ENCODE data around the gene FRMD6. TPM values are rescaled to one million over a fixed set of nuclear protein-coding genes. Genes with fewer than 3 reads are reported as not detected.
A peak's percentile ranks its signal among the peaks of the same experiment; 100 is the strongest.

Gene FRMD6
- total and polyA plus RNA-seq, 10 of the 15 experiments (the other 5 are each of a cell fraction or from before 2014, with no cell fraction given), result 0.86 to 7.8 (median 3.3) TPM

DNA sequence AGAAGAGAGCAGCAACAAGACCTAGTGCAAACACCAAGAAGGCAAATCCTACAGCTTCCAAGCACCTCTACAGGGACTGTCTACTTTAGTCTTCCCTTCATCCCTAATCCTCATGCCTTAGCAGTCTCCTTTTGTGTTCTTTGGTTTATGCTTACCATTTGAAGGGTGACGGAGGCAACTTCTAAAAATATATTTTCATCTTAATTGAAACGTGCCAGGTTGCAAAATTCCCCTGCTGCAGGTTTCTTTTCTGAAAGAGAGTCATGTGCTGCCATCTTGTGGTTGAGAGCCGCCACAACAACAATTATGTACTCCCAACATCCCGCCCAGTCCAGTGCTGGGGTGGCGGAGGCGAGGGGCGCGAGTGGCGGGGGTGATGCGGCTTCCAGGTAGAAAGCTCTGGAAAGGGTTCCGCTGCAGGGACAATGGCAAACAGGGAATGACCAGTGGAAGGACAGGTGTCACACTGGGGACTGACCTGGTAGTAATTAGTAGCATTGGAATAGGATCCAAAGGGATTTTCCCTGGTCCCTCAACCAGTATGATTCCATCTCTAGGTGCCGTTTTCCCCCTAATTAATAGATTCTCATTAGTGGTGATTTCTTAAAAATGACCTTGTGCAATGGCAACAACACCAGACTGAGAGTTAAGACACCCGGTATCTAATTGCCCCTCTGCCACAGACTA is 128.4 kb downstream of the FRMD6 start:
- intact Hi-C loops (cut with micrococcal nuclease; ENCODE audit: unreplicated experiment), result loop anchor here (1.0 to 5.0 kb wide), 2 partner anchors 82 to 199 kb away; partner anchors contain the start of gene GNG2
- WGBS (ENCODE audit: insufficient coverage, insufficient replicate concordance, low lambda C conversion rate, missing lambda C conversion rate), result 6% methylated on average over 13 of the region's 13 CpGs
- no TSS peak for BruUV-seq (replicated peaks)
- Histone ChIP-seq H3K27ac (ENCODE audit: control insufficient read depth, insufficient read depth) (no peak overlapping the region), H4K20me1 (ENCODE audit: control insufficient read depth, insufficient read depth) (no peaks in the 10 kb centered on the region), H3K4me2 (ENCODE audit: control insufficient read depth, insufficient read depth) (peak overlapping the region; percentile 6; the same call in 1 of the 2 replicates), H3K36me3 (ENCODE audit: control insufficient read depth in 2 of 2, insufficient read depth in 2 of 2, low read length in 1 of 2) (no peaks in the 10 kb centered on the region), H3K4me3 (no peak overlapping the region), H3K9me3 (replicated peaks; ENCODE audit: control insufficient read depth, insufficient read depth, low read length) (no peaks in the 10 kb centered on the region), H3K79me2 (ENCODE audit: control insufficient read depth, insufficient read depth, low read length) (no peaks in the 10 kb centered on the region), H3K27me3 (replicated peaks in 1 of 2; ENCODE audit: control insufficient read depth in 2 of 2, insufficient read depth in 2 of 2, low read length in 1 of 2) (no peaks in the 10 kb centered on the region), H2AFZ (ENCODE audit: control insufficient read depth, low read depth, low read length) (no peak overlapping the region; the same call in 1 of the 2 replicates), H3K4me1 (ENCODE audit: control insufficient read depth, insufficient read depth, low read length) (no peaks in the 10 kb centered on the region), H3K9ac (ENCODE audit: control insufficient read depth, insufficient read depth, low read length) (no peak overlapping the region)
- ChIA-PET POLR2A (no interaction called here), CTCF (interaction anchor here (0.6 to 6.3 kb wide), 22 partner anchors 9 to 623 kb away, joined by 3 to 75 read pairs (median 4); no protein-coding TSS in a partner anchor), RAD21 (ENCODE audit: unreplicated experiment) (interaction anchor here (0.9 to 1.4 kb wide), 8 partner anchors 101 to 561 kb away, joined by 3 to 5 read pairs (median 4); no protein-coding TSS in a partner anchor), SMC1A (ENCODE audit: uncharacterized antibody, unreplicated experiment) (interaction anchor here (0.6 to 4.0 kb wide), 9 partner anchors 14 to 741 kb away, joined by 3 to 25 read pairs (median 5); no protein-coding TSS in a partner anchor)
- peak; percentile 21 for DNase-seq (ENCODE audit: low read depth, low spot score)
- in situ Hi-C loops (cut with MboI), result no loop called here
- ATAC-seq, result peak; percentile 87
- FAIRE-seq, result peak; percentile 59
- TF ChIP-seq CBX5 (IDR thresholded peaks at IDR 0.05; ENCODE audit: low read depth), result no peak
- TF ChIP-seq NR2C1 (IDR thresholded peaks at IDR 0.05), result no peak
- TF ChIP-seq E4F1 (IDR thresholded peaks at IDR 0.05; ENCODE audit: borderline replicate concordance, partially characterized antibody), result no peak
- no peak for TF ChIP-seq HDGF (IDR thresholded peaks at IDR 0.05)
- TF ChIP-seq RAD21 (IDR thresholded peaks at IDR 0.05; ENCODE audit: insufficient read depth, low read depth, low read length), result peak; percentile 88
- no peak for TF ChIP-seq PKNOX1 (IDR thresholded peaks at IDR 0.05)
- TF ChIP-seq FOS (IDR thresholded peaks at IDR 0.05; ENCODE audit: borderline replicate concordance, extremely low read depth, insufficient read length), result no peak
- TF ChIP-seq NFYB (IDR thresholded peaks at IDR 0.05; ENCODE audit: insufficient read depth, low read depth, low read length), result no peak
- no peak for TF ChIP-seq ELK1 (IDR thresholded peaks at IDR 0.05; ENCODE audit: low read depth, low read length)
- no peak for TF ChIP-seq ESRRA (IDR thresholded peaks at IDR 0.05; ENCODE audit: low read length)
- TF ChIP-seq PAX5 (IDR thresholded peaks at IDR 0.05; ENCODE audit: borderline replicate concordance, low read depth, low read length), result no peak
- TF ChIP-seq CBFB (IDR thresholded peaks at IDR 0.05; ENCODE audit: low read depth), result no peak
- no peak for TF ChIP-seq HDAC2 (IDR thresholded peaks at IDR 0.05)
- no peak for TF ChIP-seq CHD2 (IDR thresholded peaks at IDR 0.05; ENCODE audit: borderline replicate concordance, low read depth, low read length)
- TF ChIP-seq, protein P1, sequence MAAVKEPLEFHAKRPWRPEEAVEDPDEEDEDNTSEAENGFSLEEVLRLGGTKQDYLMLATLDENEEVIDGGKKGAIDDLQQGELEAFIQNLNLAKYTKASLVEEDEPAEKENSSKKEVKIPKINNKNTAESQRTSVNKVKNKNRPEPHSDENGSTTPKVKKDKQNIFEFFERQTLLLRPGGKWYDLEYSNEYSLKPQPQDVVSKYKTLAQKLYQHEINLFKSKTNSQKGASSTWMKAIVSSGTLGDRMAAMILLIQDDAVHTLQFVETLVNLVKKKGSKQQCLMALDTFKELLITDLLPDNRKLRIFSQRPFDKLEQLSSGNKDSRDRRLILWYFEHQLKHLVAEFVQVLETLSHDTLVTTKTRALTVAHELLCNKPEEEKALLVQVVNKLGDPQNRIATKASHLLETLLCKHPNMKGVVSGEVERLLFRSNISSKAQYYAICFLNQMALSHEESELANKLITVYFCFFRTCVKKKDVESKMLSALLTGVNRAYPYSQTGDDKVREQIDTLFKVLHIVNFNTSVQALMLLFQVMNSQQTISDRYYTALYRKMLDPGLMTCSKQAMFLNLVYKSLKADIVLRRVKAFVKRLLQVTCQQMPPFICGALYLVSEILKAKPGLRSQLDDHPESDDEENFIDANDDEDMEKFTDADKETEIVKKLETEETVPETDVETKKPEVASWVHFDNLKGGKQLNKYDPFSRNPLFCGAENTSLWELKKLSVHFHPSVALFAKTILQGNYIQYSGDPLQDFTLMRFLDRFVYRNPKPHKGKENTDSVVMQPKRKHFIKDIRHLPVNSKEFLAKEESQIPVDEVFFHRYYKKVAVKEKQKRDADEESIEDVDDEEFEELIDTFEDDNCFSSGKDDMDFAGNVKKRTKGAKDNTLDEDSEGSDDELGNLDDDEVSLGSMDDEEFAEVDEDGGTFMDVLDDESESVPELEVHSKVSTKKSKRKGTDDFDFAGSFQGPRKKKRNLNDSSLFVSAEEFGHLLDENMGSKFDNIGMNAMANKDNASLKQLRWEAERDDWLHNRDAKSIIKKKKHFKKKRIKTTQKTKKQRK (IDR thresholded peaks at IDR 0.05; ENCODE audit: low read depth, low read length), result no peak
- peak; percentile 52; the same call in 1 of the 2 replicates for TF ChIP-seq RB1 (IDR thresholded peaks at IDR 0.05; ENCODE audit: borderline replicate concordance)
